Testis (tissue), 5 donors: ENCODE results near the gene CCDC18. TPM values are rescaled to one million over a fixed set of nuclear protein-coding genes. Genes with fewer than 3 reads are reported as not detected.

Source experiments
- DNase-seq: peaks from one replicate; pipeline ENCODE4 v3.0.0-alpha.2; 2019
- H3K27ac ChIP-seq, 2 donors: fragments of 200-600 bp; sonication (generic); one replicate each; pipeline ENCODE4 v1.5.1; 2019
- H3K27me3 ChIP-seq: fragments of 200-600 bp; sonication (generic); one replicate; pipeline ENCODE4 v1.5.1; 2019
- H3K36me3 ChIP-seq: fragments of 200-600 bp; sonication (generic); one replicate; pipeline ENCODE4 v1.5.1; 2017; ENCODE audit warnings: low read depth; ENCODE audit errors: missing control alignments
- H3K4me1 ChIP-seq: fragments of 200-600 bp; sonication (generic); one replicate; pipeline ENCODE4 v1.5.1; 2019
- H3K4me3 ChIP-seq, 2 donors: fragments of 200-600 bp; sonication (generic); one replicate each; pipeline ENCODE4 v1.5.1; 2017 to 2019
- H3K9me3 ChIP-seq: fragments of 200-600 bp; sonication (generic); one replicate; pipeline ENCODE4 v1.5.1; 2017
- CTCF ChIP-seq, 3 experiments: fragments of 450-650 bp in 2 of 3; fragments of 200-600 bp in 1 of 3; sonication (generic) in 1 of 3; IDR thresholded peaks; one replicate each; pipeline ENCODE4 v1.5.1; 2016 to 2019; ENCODE audit warnings: antibody characterized with exemption in 3 of 3, mild to moderate bottlenecking in 2 of 3, moderate library complexity in 1 of 3
- POLR2A ChIP-seq: fragments of 450-650 bp; IDR thresholded peaks from one replicate; pipeline ENCODE4 v1.6.1; 2017; ENCODE audit warnings: antibody characterized with exemption, mild to moderate bottlenecking, moderate library complexity
- WGBS, 2 donors: methylation state at CpG; one replicate each; pipeline ENCODE4 v1.1.5; 2018; 5-methylcytosine and 5-hydroxymethylcytosine counted together
- intact Hi-C: fragments of 100-400 bp; cut with DNase I; formaldehyde crosslinking; loops from one replicate; pipeline ENCODE4 v1.15.1; 2023; ENCODE audit warnings: low total_unique reads
- long read RNA-seq, 2 donors: transcript quantifications; one replicate each; lab custom pipeline, GENCODE V29; 2026
- polyA plus RNA-seq: library from polyadenylated mRNA; stranded (reverse); fragments of 350-450 nt; fragmentation: Illumina TruSeq; extraction: RNeasy Lipid Tissue Mini Kit (QIAGEN cat#74804); gene quantifications from one replicate; pipeline ENCODE4 v1.2.3, GENCODE V29; 2014; ENCODE audit warnings: low read depth, low replicate concordance; ENCODE audit not compliant: insufficient read depth
- total RNA-seq, 2 donors: library from RNA; depleted of rRNA; stranded (reverse); fragments of >200 nt; gene quantifications; one replicate each; pipeline ENCODE4 v1.2.3, GENCODE V29; 2016

The CCDC18 gene
- total RNA-seq (10 to 100 TPM; 19.4 to 38.3 TPM), polyA plus RNA-seq (3.9 TPM)
- long read RNA-seq, donor 1, partial matches to known transcripts: 29 of 29 reads
- long read RNA-seq, donor 1, other reads (novel, unspliced or antisense): 0 of 29 reads
- long read RNA-seq, donor 2: 0 reads

- TF ChIP-seq CTCF (IDR thresholded peaks at IDR 0.05) (no peak), POLR2A (no peak)
- WGBS, 2 donors: 2% methylated on average over 26 to 43 of the region's 43 CpGs
- H3K4me3 ChIP-seq: peak within 1 kb of the TSS; percentile 90 to 99
- peaks cover 4% of the 10 kb centered on the region for H3K4me1 ChIP-seq
- no peaks in the 10 kb centered on the region for H3K36me3 ChIP-seq
- intact Hi-C loops: no loop called here
- peak within 1 kb of the TSS; percentile 98 for H3K27ac ChIP-seq
- H3K27me3 ChIP-seq: no peaks in the 10 kb centered on the region
- H3K9me3 ChIP-seq: no peaks in the 10 kb centered on the region
- no peak for DNase-seq
Measured at GRCh38 chr1:93180723-93181613, at the start of gene CCDC18. TSS of gene CCDC18 (plus strand) at chr1:93180724. CDS start at chr1:93183362, 2,638 bp downstream.

- H3K9me3 ChIP-seq: no peaks in the 10 kb centered on the region
- no peaks in the 10 kb centered on the region for H3K36me3 ChIP-seq
- no peak overlapping the region for H3K27ac ChIP-seq
- DNase-seq: no peak
- TF ChIP-seq CTCF (IDR thresholded peaks at IDR 0.05): no peak
- TF ChIP-seq POLR2A: no peak
- H3K4me1 ChIP-seq: no peaks in the 10 kb centered on the region
- intact Hi-C loops: no loop called here
- no peaks in the 10 kb centered on the region for H3K27me3 ChIP-seq
- H3K4me3 ChIP-seq: no peak overlapping the region
Measured at GRCh38 chr1:93132638-93133037, 47.9 kb upstream of the CCDC18 start.

- Histone ChIP-seq H3K36me3 (no peaks in the 10 kb centered on the region), H3K4me1 (no peaks in the 10 kb centered on the region), H3K27ac (no peak overlapping the region), H3K27me3 (no peaks in the 10 kb centered on the region), H3K4me3 (no peak overlapping the region), H3K9me3 (no peaks in the 10 kb centered on the region)
- intact Hi-C loops: no loop called here
- 91 to 93% methylated on average over 5 of the region's 5 CpGs for WGBS, 2 donors
- no peak for DNase-seq
- TF ChIP-seq CTCF (IDR thresholded peaks at IDR 0.05) (no peak), POLR2A (no peak)
Measured at GRCh38 chr1:93136445-93136844, 44.1 kb upstream of the CCDC18 start.

GRCh38 chr1:93137604-93138292 is 42.8 kb upstream of the CCDC18 start:
- WGBS, 2 donors: 46 to 55% methylated on average over 3 of the region's 3 CpGs
- Histone ChIP-seq H3K27ac (no peak overlapping the region), H3K4me1 (no peaks in the 10 kb centered on the region), H3K36me3 (no peaks in the 10 kb centered on the region), H3K27me3 (no peaks in the 10 kb centered on the region), H3K9me3 (no peaks in the 10 kb centered on the region), H3K4me3 (no peak overlapping the region)
- DNase-seq: no peak
- TF ChIP-seq CTCF (IDR thresholded peaks at IDR 0.05): no peak
- TF ChIP-seq POLR2A: no peak
- intact Hi-C loops: no loop called here
